Activated CD8-positive, alpha-beta memory T cell treated with anti-CD3 and anti-CD28 coated beads for 1 hour (primary cell): ENCODE data around the gene CSNK2A2.

ENCODE experiments used
- DNase-seq, 2 donors: peaks; one replicate each; pipeline ENCODE4 v3.0.0-alpha.2; 2020; ENCODE audit warnings: low read depth in 1 of 2; ENCODE audit errors: extremely low read depth in 1 of 2

CSNK2A2 gene

DNA sequence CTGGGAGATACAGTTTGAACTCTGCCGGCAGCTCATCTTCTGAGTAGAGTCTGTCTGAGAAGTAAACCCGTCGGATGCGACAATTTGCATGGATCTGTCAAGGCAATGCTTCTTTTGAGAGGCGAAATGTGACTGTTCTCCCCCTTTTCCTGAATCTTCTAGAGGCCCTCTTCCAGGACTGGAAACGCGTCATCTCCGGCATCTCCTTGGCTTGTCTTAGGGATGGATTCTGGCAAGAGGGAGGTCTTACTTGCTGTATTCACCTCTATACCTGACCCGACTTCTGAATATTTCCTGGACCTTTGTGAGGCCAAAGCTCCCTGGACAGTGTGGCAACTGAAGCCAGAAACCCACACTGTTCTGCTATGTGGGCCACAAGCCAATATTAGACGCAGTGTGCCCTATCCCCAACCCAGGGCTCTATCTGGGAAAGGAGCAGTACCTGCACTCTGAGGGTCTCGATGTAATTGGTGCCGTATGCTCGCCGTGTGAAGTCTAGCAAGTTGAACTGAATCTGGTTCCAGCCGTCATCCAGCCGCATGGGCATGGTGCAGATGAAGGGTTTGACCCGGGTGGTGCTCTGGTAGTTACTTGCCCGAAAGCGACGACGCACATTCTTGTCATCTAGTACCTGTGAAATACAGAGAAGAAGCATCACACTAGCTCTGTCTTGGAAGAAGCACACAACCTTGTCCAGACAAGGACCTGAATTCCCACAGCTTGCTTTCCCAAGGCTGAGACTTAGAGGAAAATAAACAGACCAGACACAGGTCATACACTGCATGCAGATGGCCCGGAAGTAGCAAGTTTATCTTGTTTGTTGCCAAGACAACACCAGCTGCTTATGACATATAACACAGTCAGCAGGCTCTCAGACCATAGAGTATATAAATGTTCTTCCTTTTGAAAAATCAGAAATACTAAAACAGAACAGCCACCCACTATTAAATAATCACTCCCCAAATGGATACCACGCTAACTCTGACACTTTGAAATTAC, 82.8 kb downstream of the CSNK2A2 start:
- no peak for DNase-seq

DNA sequence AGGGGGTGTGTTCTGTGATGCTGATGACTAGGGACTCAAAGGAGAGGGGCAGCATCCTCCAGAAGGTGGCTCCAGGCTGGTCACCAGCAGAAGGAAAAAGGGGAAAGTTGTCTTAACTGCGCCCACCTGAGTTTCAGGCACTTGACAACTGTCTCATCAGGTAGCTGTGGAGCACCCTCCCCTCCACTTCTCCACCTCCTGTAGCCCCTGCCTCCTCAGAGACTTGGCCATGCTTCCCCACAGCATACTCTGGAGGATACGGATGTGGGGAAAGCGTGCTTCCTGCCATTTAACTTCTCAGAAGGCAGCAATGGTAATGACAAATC, 86.6 kb downstream of the CSNK2A2 start:
- DNase-seq, result no peak

DNA sequence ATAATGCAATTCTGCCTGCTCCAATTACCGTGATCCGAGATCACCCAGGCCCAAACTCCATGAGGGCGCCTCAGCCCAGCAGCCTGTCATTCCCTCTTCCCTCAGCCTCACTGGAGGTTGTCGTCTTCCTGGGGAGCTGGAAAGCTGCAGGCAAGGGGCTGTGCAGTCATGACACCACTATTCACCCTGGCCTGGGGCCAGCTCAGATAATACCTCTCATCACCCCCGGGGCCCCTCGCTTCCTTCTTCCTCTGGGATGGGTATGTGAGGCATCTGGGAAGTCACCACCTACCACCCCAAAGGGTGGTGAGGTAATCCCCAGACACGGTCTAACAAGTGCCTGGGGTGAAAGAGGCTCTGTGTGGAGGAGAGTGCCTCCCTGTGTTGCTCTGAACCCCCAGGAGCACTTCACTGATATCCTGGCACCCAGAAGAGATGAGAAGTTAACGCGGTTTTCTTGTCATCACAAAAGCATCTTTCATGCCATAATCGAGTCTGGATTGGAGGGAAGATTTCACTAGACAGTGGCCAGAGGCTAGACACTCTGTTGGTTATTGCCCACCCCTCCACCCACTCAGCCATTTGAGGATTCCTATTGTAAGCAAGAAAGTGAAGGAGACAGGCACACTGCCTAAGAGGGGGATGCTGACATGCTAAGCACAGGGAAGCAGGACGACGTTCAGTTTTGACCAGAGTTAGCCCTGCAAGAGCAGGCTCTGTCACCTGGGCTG, 87.2 kb downstream of the CSNK2A2 start:
- DNase-seq, result no peak

DNA sequence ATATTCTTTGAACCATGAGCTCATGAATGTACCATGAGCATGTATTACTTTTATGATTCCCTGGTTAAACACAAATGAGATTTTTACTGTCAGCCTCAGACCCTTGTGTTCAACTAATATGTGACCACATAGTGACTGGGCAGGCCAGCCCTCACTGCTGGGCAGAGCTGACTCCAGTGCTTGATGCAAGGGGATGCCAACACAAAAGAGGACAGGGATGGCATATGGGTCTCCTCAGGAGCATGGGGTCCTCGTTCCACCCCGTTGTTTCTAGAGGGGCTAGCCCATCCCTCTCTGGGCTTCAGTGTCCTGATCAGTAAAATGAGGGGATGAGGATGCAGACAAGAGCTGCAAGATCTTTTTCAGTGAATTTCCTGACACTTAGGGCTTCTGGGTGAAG, 88.0 kb downstream of the CSNK2A2 start:
- DNase-seq, result no peak

DNA sequence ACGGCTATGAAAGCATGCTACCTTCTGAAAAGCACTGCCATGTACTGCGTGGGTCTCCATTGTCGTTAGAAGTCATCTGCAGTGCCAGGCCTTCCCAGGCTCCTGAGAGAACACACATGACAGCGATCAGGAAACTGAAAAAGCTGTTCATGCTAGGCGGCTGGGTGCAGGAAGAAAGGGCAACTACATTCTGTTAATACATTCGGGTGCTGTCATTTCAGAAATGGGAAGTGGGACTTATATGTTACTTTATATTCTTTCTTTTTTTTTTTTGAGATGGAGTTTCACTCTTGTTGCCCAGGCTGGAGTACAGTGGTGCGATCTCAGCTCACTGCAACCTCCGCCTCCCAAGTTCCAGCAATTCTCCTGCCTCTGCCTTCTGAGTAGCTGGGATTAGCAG, 88.6 kb downstream of the CSNK2A2 start:
- DNase-seq, result no peak
